Measurements from ENCODE around the gene DNAL4.

DNA sequence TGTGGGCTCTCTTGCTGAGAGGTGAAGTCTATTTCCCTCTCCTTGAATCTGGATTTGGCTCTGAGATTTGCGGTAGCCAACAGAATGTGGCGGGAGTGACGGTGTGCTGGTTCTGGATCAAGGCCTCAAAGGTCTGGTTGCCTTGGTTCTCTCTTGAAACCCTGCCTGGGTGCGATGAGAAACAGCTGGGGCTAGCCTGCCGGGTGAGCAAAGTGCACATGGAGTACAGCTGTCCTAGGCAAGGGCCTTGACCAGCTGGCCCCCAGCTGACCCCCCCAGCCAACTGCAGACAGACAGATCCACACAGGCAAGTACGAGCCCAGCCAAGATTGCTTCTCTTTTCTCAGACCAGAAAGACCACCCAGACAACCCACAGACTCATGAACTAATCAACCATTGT is 49.0 kb downstream of the DNAL4 start:
- TF ChIP-seq, protein P1, sequence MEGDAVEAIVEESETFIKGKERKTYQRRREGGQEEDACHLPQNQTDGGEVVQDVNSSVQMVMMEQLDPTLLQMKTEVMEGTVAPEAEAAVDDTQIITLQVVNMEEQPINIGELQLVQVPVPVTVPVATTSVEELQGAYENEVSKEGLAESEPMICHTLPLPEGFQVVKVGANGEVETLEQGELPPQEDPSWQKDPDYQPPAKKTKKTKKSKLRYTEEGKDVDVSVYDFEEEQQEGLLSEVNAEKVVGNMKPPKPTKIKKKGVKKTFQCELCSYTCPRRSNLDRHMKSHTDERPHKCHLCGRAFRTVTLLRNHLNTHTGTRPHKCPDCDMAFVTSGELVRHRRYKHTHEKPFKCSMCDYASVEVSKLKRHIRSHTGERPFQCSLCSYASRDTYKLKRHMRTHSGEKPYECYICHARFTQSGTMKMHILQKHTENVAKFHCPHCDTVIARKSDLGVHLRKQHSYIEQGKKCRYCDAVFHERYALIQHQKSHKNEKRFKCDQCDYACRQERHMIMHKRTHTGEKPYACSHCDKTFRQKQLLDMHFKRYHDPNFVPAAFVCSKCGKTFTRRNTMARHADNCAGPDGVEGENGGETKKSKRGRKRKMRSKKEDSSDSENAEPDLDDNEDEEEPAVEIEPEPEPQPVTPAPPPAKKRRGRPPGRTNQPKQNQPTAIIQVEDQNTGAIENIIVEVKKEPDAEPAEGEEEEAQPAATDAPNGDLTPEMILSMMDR (IDR thresholded peaks at IDR 0.05) = no peak
- no peak for TF ChIP-seq EP300 (IDR thresholded peaks at IDR 0.05)

Measured in esophagus muscularis mucosa (tissue), 3 donors.